Cardiac fibroblast (primary cell): ENCODE data around the gene TOP2B.

ENCODE experiments used
- DNase-seq, 2 donors: peaks; one replicate each; pipeline versions ENCODE4 v3.0.0 to v3.0.0-alpha.2; 2010; ENCODE audit warnings: low read depth in 2 of 2
- H3K4me3 ChIP-seq, 2 donors: replicated peaks in 1 of 2; 1 replicate in 1 of 2; 2 replicates in 1 of 2; pipeline ENCODE4 v1.5.1; 2011; ENCODE audit warnings: low read depth in 2 of 2, low read length in 2 of 2, mild to moderate bottlenecking in 2 of 2, moderate library complexity in 1 of 2
- CTCF ChIP-seq: IDR thresholded peaks from one replicate; pipeline ENCODE4 v1.5.1; 2011; ENCODE audit warnings: low read depth, mild to moderate bottlenecking, low read length, inconsistent platforms

Gene TOP2B

GRCh38 chr3:25547943-25548674 is 116.6 kb downstream of the TOP2B start:
- no peak for TF ChIP-seq CTCF
- H3K4me3 ChIP-seq = no peak overlapping the region
- DNase-seq = peak in 1 of 2 donors; percentile 69
